Testis (tissue), 2 donors: ENCODE results near the gene TEAD3.

ENCODE experiments used
- POLR2A ChIP-seq: fragments of 450-650 bp; IDR thresholded peaks from one replicate; pipeline ENCODE4 v1.6.1; 2017; ENCODE audit warnings: antibody characterized with exemption, mild to moderate bottlenecking, moderate library complexity
- TF ChIP-seq, protein P1 (sequence below), 3 experiments: fragments of 450-650 bp in 2 of 3; fragments of 200-600 bp in 1 of 3; sonication (generic) in 1 of 3; IDR thresholded peaks; one replicate each; pipeline ENCODE4 v1.5.1; 2016 to 2019; ENCODE audit warnings: antibody characterized with exemption in 3 of 3, mild to moderate bottlenecking in 2 of 3, moderate library complexity in 1 of 3

- TF ChIP-seq POLR2A = no peak
- TF ChIP-seq, protein P1, sequence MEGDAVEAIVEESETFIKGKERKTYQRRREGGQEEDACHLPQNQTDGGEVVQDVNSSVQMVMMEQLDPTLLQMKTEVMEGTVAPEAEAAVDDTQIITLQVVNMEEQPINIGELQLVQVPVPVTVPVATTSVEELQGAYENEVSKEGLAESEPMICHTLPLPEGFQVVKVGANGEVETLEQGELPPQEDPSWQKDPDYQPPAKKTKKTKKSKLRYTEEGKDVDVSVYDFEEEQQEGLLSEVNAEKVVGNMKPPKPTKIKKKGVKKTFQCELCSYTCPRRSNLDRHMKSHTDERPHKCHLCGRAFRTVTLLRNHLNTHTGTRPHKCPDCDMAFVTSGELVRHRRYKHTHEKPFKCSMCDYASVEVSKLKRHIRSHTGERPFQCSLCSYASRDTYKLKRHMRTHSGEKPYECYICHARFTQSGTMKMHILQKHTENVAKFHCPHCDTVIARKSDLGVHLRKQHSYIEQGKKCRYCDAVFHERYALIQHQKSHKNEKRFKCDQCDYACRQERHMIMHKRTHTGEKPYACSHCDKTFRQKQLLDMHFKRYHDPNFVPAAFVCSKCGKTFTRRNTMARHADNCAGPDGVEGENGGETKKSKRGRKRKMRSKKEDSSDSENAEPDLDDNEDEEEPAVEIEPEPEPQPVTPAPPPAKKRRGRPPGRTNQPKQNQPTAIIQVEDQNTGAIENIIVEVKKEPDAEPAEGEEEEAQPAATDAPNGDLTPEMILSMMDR (IDR thresholded peaks at IDR 0.05) = no peak
Observed at GRCh38 chr6:35453236-35453635, 43.6 kb downstream of the TEAD3 start.
